ENCODE measurements around the gene RBM23.

GRCh38 chr14:22846811-22847307 is 72.1 kb downstream of the RBM23 start:
- no peak for TF ChIP-seq CTCF (IDR thresholded peaks at IDR 0.05)
- no peak for TF ChIP-seq POLR2A (IDR thresholded peaks at IDR 0.05)

Measured in testis (tissue), 2 donors.